CD4-positive, CD25-positive, alpha-beta regulatory T cell (primary cell): ENCODE data around the gene OR8J3. TPM values are rescaled to one million over a fixed set of nuclear protein-coding genes. Genes with fewer than 3 reads are reported as not detected.

ENCODE experiments used
- polyA plus RNA-seq, 4 donors: library from polyadenylated mRNA; unstranded; fragments of 300-500 nt; fragmentation: Illumina TruSeq; gene quantifications; one replicate each; pipeline ENCODE4 v1.2.3, GENCODE V29; 2021
- total RNA-seq: library from RNA; stranded (reverse); gene quantifications from one replicate; pipeline ENCODE4 v1.2.3, GENCODE V29; 2022

The OR8J3 gene
- total and polyA plus RNA-seq, 5 donors from 2014 or later: not detected

Other genes with a start within 250 kb of the OR8J3 start
- not detected for gene OR5W2, start 225.6 kb downstream of the OR8J3 start, total RNA-seq
- gene OR5W2, start 225.6 kb downstream of the OR8J3 start, polyA plus RNA-seq: not detected
- gene OR5I1, start 203.8 kb downstream of the OR8J3 start, total RNA-seq: not detected
- not detected for gene OR5I1, start 203.8 kb downstream of the OR8J3 start, polyA plus RNA-seq
- gene OR10AG1, start 170.3 kb downstream of the OR8J3 start, total RNA-seq: not detected
- gene OR10AG1, start 170.3 kb downstream of the OR8J3 start, polyA plus RNA-seq: not detected
- not detected for gene OR5F1, start 145.6 kb downstream of the OR8J3 start, total RNA-seq
- gene OR5F1, start 145.6 kb downstream of the OR8J3 start, polyA plus RNA-seq: not detected
- not detected for gene OR5AS1, start 112.5 kb downstream of the OR8J3 start, total RNA-seq
- not detected for gene OR5AS1, start 112.5 kb downstream of the OR8J3 start, polyA plus RNA-seq
- gene OR8I2, start 46.9 kb downstream of the OR8J3 start, total RNA-seq: not detected
- not detected for gene OR8I2, start 46.9 kb downstream of the OR8J3 start, polyA plus RNA-seq
- not detected for gene OR8H2, start 36.5 kb downstream of the OR8J3 start, total RNA-seq
- gene OR8H2, start 36.5 kb downstream of the OR8J3 start, polyA plus RNA-seq: not detected
- not detected for gene OR8H3, start 17.8 kb downstream of the OR8J3 start, total RNA-seq
- not detected for gene OR8H3, start 17.8 kb downstream of the OR8J3 start, polyA plus RNA-seq
- gene OR8K5, start 20.1 kb upstream of the OR8J3 start, total RNA-seq: not detected
- gene OR8K5, start 20.1 kb upstream of the OR8J3 start, polyA plus RNA-seq: not detected
- not detected for gene OR5J2, start 36.4 kb upstream of the OR8J3 start, total RNA-seq
- gene OR5J2, start 36.4 kb upstream of the OR8J3 start, polyA plus RNA-seq: not detected
- gene OR5T2, start 94.1 kb upstream of the OR8J3 start, total RNA-seq: not detected
- not detected for gene OR5T2, start 94.1 kb upstream of the OR8J3 start, polyA plus RNA-seq
- not detected for gene OR5T3, start 112.1 kb upstream of the OR8J3 start, total RNA-seq
- not detected for gene OR5T3, start 112.1 kb upstream of the OR8J3 start, polyA plus RNA-seq
- not detected for gene OR5T1, start 134.0 kb upstream of the OR8J3 start, total RNA-seq
- gene OR5T1, start 134.0 kb upstream of the OR8J3 start, polyA plus RNA-seq: not detected
- not detected for gene OR8H1, start 152.1 kb upstream of the OR8J3 start, total RNA-seq
- not detected for gene OR8H1, start 152.1 kb upstream of the OR8J3 start, polyA plus RNA-seq
- not detected for gene OR8K3, start 174.9 kb upstream of the OR8J3 start, total RNA-seq
- not detected for gene OR8K3, start 174.9 kb upstream of the OR8J3 start, polyA plus RNA-seq
- not detected for gene OR8K1, start 205.8 kb upstream of the OR8J3 start, total RNA-seq
- gene OR8K1, start 205.8 kb upstream of the OR8J3 start, polyA plus RNA-seq: not detected
- gene OR8J1, start 214.1 kb upstream of the OR8J3 start, total RNA-seq: not detected
- gene OR8J1, start 214.1 kb upstream of the OR8J3 start, polyA plus RNA-seq: not detected
- gene OR8U1, start 235.4 kb upstream of the OR8J3 start, total RNA-seq: not detected
- gene OR8U1, start 235.4 kb upstream of the OR8J3 start, polyA plus RNA-seq: not detected